H1 (cell line): ENCODE data around the gene EGLN2. TPM values are rescaled to one million over a fixed set of nuclear protein-coding genes. Genes with fewer than 3 reads are reported as not detected.

Experiments used
- CTCF ChIA-PET: fragments of 300-600 bp; sonication (Branson Sonifier 250); formaldehyde crosslinking; loops from one replicate; lab custom pipeline; 2021; ENCODE audit not compliant: partially characterized antibody; lab: Charles Lee
- POLR2A ChIA-PET: fragments of 300-600 bp; sonication (Branson Sonifier 250); formaldehyde crosslinking; loops from one replicate; lab custom pipeline; 2021; ENCODE audit warnings: inconsistent platforms; ENCODE audit not compliant: partially characterized antibody; lab: Charles Lee
- DNase-seq, 2 experiments: peaks; one replicate each; pipeline versions ENCODE4 v3.0.0 to v3.0.0-alpha.2; 2010 to 2022; ENCODE audit warnings: low spot score in 2 of 2, low read depth in 1 of 2, mixed read lengths in 1 of 2
- FAIRE-seq: peaks from 2 replicates; lab custom pipeline; 2011; peaks lifted over from hg19 to GRCh38; lab: Jason Lieb, UNC
- H2AFZ ChIP-seq: 2 replicates; pipeline ENCODE4 v1.8.1; 2012; ENCODE audit warnings: low read length, inconsistent platforms
- H2AK5ac ChIP-seq: 2 replicates; pipeline ENCODE4 v1.6.1; 2013; ENCODE audit warnings: low read depth, low read length
- H2BK120ac ChIP-seq: replicated peaks from 2 replicates; pipeline ENCODE3; 2013; ENCODE audit warnings: low read depth, low read length, inconsistent platforms
- H2BK12ac ChIP-seq: 2 replicates; pipeline ENCODE4 v1.6.1; 2013; ENCODE audit warnings: low read depth, low read length
- H2BK15ac ChIP-seq: 2 replicates; pipeline ENCODE4 v1.6.1; 2013; ENCODE audit warnings: low read length
- H2BK20ac ChIP-seq: 2 replicates; pipeline ENCODE4 v1.6.1; 2013; ENCODE audit warnings: low read length
- H2BK5ac ChIP-seq: 2 replicates; pipeline ENCODE4 v1.6.1; 2013; ENCODE audit warnings: low read depth, low read length
- H3K14ac ChIP-seq: 2 replicates; pipeline ENCODE4 v1.6.1; 2013; ENCODE audit warnings: inconsistent platforms; ENCODE audit not compliant: insufficient read length
- H3K18ac ChIP-seq: 2 replicates; pipeline ENCODE4 v1.6.1; 2013; ENCODE audit warnings: low read length; ENCODE audit errors: extremely low read depth
- H3K23ac ChIP-seq: 2 replicates; pipeline ENCODE4 v1.6.1; 2013; ENCODE audit warnings: inconsistent platforms; ENCODE audit not compliant: insufficient read length
- H3K23me2 ChIP-seq: 2 replicates; pipeline ENCODE4 v1.6.1; 2013; ENCODE audit warnings: low read depth, low read length
- H3K27ac ChIP-seq: 2 replicates; pipeline ENCODE4 v1.6.1; 2011; ENCODE audit warnings: low read depth, low read length, inconsistent platforms
- H3K27me3 ChIP-seq, 4 experiments: replicated peaks in 1 of 4; 1 replicate in 1 of 4; 2 replicates in 3 of 4; pipeline versions ENCODE4 v1.6.1 to v1.8.1; 2011 to 2013; ENCODE audit warnings: low read length in 3 of 4, mild to moderate bottlenecking in 3 of 4, inconsistent platforms in 2 of 4, mixed read lengths in 2 of 4, moderate library complexity in 1 of 4; ENCODE audit not compliant: control insufficient read depth in 3 of 4, insufficient read depth in 3 of 4; ENCODE audit errors: extremely low read depth in 1 of 4
- H3K36me3 ChIP-seq, 4 experiments: 2 replicates each; pipeline versions ENCODE4 v1.6.1 to v1.8.1; 2011 to 2013; ENCODE audit warnings: mild to moderate bottlenecking in 4 of 4, low read length in 3 of 4, moderate library complexity in 2 of 4, control low read depth in 1 of 4, inconsistent platforms in 1 of 4; ENCODE audit not compliant: insufficient read depth in 4 of 4, control insufficient read depth in 2 of 4
- H3K4ac ChIP-seq: replicated peaks from 2 replicates; pipeline ENCODE3; 2013; ENCODE audit warnings: low read length, low read depth, mixed read lengths, inconsistent platforms; ENCODE audit not compliant: insufficient read length
- H3K4me1 ChIP-seq, 4 experiments: replicated peaks in 1 of 4; 1 replicate in 1 of 4; 2 replicates in 3 of 4; pipeline versions ENCODE4 v1.6.1 to v1.8.1; 2011 to 2013; ENCODE audit warnings: low read length in 3 of 4, inconsistent platforms in 2 of 4, mixed read lengths in 1 of 4; ENCODE audit not compliant: insufficient read depth in 4 of 4, control insufficient read depth in 3 of 4
- H3K4me2 ChIP-seq, 2 experiments: 2 replicates each; pipeline versions ENCODE4 v1.6.1 to v1.8.1; 2011 to 2013; ENCODE audit warnings: low read depth in 2 of 2, low read length in 2 of 2, control low read depth in 1 of 2, inconsistent platforms in 1 of 2, mild to moderate bottlenecking in 1 of 2; ENCODE audit not compliant: insufficient read depth in 1 of 2
- H3K4me3 ChIP-seq, 4 experiments: fragments of 200-600, 300-600 bp in 1 of 4; sonication (generic), shearing (Covaris generic), sonication (Bioruptor Twin) in 1 of 4; 2 replicates each; pipeline versions ENCODE4 v1.5.1 to v1.8.1; 2011 to 2016; ENCODE audit warnings: low read length in 4 of 4, low read depth in 3 of 4, control low read depth in 2 of 4, inconsistent platforms in 2 of 4, mild to moderate bottlenecking in 2 of 4, mixed read lengths in 1 of 4, moderate library complexity in 1 of 4; ENCODE audit not compliant: insufficient read depth in 2 of 4; ENCODE audit errors: extremely low read depth in 1 of 4
- H3K56ac ChIP-seq: replicated peaks from 2 replicates; pipeline ENCODE3; 2013; ENCODE audit warnings: low read depth, mild to moderate bottlenecking, mixed read lengths, low read length, inconsistent platforms; ENCODE audit not compliant: insufficient read length
- H3K79me1 ChIP-seq: 2 replicates; pipeline ENCODE4 v1.6.1; 2013; ENCODE audit warnings: low read depth, low read length, control low read depth
- H3K79me2 ChIP-seq, 2 experiments: 2 replicates each; pipeline versions ENCODE4 v1.6.1 to v1.8.1; 2012 to 2013; ENCODE audit warnings: low read length in 2 of 2, mild to moderate bottlenecking in 2 of 2, inconsistent platforms in 1 of 2; ENCODE audit not compliant: insufficient read depth in 2 of 2, control insufficient read depth in 1 of 2
- H3K9ac ChIP-seq, 4 experiments: replicated peaks in 1 of 4; 1 replicate in 1 of 4; 2 replicates in 3 of 4; pipeline versions ENCODE4 v1.6.1 to v1.8.1; 2011 to 2013; ENCODE audit warnings: low read depth in 3 of 4, low read length in 3 of 4, control low read depth in 2 of 4, mild to moderate bottlenecking in 2 of 4, moderate library complexity in 2 of 4, inconsistent platforms in 1 of 4; ENCODE audit errors: extremely low read depth in 1 of 4
- H3K9me3 ChIP-seq, 2 experiments: 2 replicates each; pipeline versions ENCODE4 v1.6.1 to v1.8.1; 2012 to 2013; ENCODE audit warnings: mild to moderate bottlenecking in 2 of 2, moderate library complexity in 2 of 2, control low read depth in 1 of 2, inconsistent platforms in 1 of 2, low read depth in 1 of 2, low read length in 1 of 2, mixed read lengths in 1 of 2; ENCODE audit not compliant: insufficient read depth in 2 of 2
- H4K20me1 ChIP-seq, 2 experiments: replicated peaks in 1 of 2; 2 replicates each; pipeline versions ENCODE3 to v1.8.1; 2011 to 2013; ENCODE audit warnings: inconsistent platforms in 2 of 2, low read length in 2 of 2, mild to moderate bottlenecking in 1 of 2; ENCODE audit not compliant: insufficient read depth in 2 of 2, control insufficient read depth in 1 of 2
- H4K5ac ChIP-seq: 2 replicates; pipeline ENCODE4 v1.6.1; 2013; ENCODE audit warnings: low read length, low read depth, mixed read lengths, inconsistent platforms; ENCODE audit not compliant: insufficient read length
- H4K8ac ChIP-seq: 2 replicates; pipeline ENCODE4 v1.8.0; 2013; ENCODE audit warnings: mild to moderate bottlenecking, moderate library complexity, low read length, inconsistent platforms; ENCODE audit not compliant: insufficient read depth; ENCODE audit errors: extremely low read depth
- H4K91ac ChIP-seq: replicated peaks from 2 replicates; pipeline ENCODE3; 2013; ENCODE audit warnings: low read length, mixed read lengths, inconsistent platforms; ENCODE audit not compliant: insufficient read length
- CTBP2 ChIP-seq: IDR thresholded peaks from 2 replicates; pipeline ENCODE4 v1.7.0; 2011; ENCODE audit warnings: borderline replicate concordance, mild to moderate bottlenecking, moderate library complexity, mixed read lengths, low read length; ENCODE audit not compliant: insufficient read depth, insufficient read length
- GABPA ChIP-seq: IDR thresholded peaks from 2 replicates; pipeline ENCODE4 v1.6.1; 2011; ENCODE audit warnings: mild to moderate bottlenecking, low read length, moderate library complexity, borderline replicate concordance; ENCODE audit not compliant: insufficient read depth
- MAX ChIP-seq: IDR thresholded peaks from 2 replicates; pipeline ENCODE4 v1.6.1; 2012; ENCODE audit warnings: inconsistent platforms
- WGBS, 2 experiments: shearing (Covaris generic) in 1 of 2; methylation state at CpG; one replicate each; pipeline versions ENCODE4 v1.1.6 to v1.1.7; 2013 to 2015; ENCODE audit warnings: low lambda C conversion rate in 2 of 2, mixed read lengths in 2 of 2, inconsistent platforms in 1 of 2, low coverage in 1 of 2, missing lambda C conversion rate in 1 of 2; ENCODE audit not compliant: insufficient replicate concordance in 2 of 2, insufficient coverage in 1 of 2, insufficient read length in 1 of 2; ENCODE audit errors: extremely low coverage in 1 of 2, missing lambda C conversion rate in 1 of 2; 5-methylcytosine and 5-hydroxymethylcytosine counted together
- polyA plus RNA-seq, 7 experiments: library from polyadenylated mRNA; depleted of rRNA in 3 of 7; stranded (reverse) in 5 of 7; unstranded in 2 of 7; fragments of >200 nt in 5 of 7; fragments of 200-250 nt in 2 of 7; gene quantifications; 1 replicate in 5 of 7; 2 replicates in 1 of 7; 4 replicates in 1 of 7; pipeline versions ENCODE4 v1.2.1 to v1.2.3, GENCODE V29; 2011 to 2013; ENCODE audit warnings: missing spikeins in 2 of 7, mixed read lengths in 2 of 7
- total RNA-seq: library from RNA; stranded (reverse); fragmentation: NEBNext Ultra II Directional; extraction: Animal tissue kit (Norgen Biotek cat#: 25700); gene quantifications from 2 replicates; pipeline ENCODE4 v1.2.1, GENCODE V29; 2021

The EGLN2 gene
- total and polyA plus RNA-seq, 2 of the 8 experiments (the other 6 are each of a cell fraction or from before 2014, with no cell fraction given): 86.9 to 103 TPM

GRCh38 chr19:40758491-40758890, 40.5 kb upstream of the EGLN2 start:
- no peak overlapping the region for H2BK20ac ChIP-seq
- POLR2A ChIA-PET: interaction anchor here (0.9 to 15.7 kb wide), 5 partner anchors 8 to 43 kb away, joined by 4 to 399 read pairs (median 120); partner anchors contain the start of genes ACTMAP, EGLN2, MIA and RAB4B
- WGBS, 2 experiments: 94% methylated on average over 3 of the region's 3 CpGs; no CpG with 5 or more reads in 1 of the 2 experiments
- H2BK15ac ChIP-seq: no peak overlapping the region
- peaks cover 9% of the 10 kb centered on the region for H3K79me1 ChIP-seq
- no peaks in the 10 kb centered on the region; the same call in 1 of the 2 replicates for H3K23me2 ChIP-seq
- no peak overlapping the region for H2BK120ac ChIP-seq
- CTCF ChIA-PET: interaction anchor here (0.8 to 1.5 kb wide), 2 partner anchors 19 to 48 kb away, joined by 3 to 7 read pairs; partner anchors contain the start of gene RAB4B
- H2AFZ ChIP-seq: no peak overlapping the region
- no peak overlapping the region for H3K23ac ChIP-seq
- no peaks in the 10 kb centered on the region for H3K27me3 ChIP-seq
- DNase-seq (no peak), FAIRE-seq (no peak)
- no peak overlapping the region for H3K18ac ChIP-seq
- no peak overlapping the region for H3K9ac ChIP-seq
- H3K79me2 ChIP-seq: peaks cover 22 to 50% of the 10 kb centered on the region in 2 experiments
- no peaks in the 10 kb centered on the region for H3K9me3 ChIP-seq
- H3K36me3 ChIP-seq: peaks cover 50 to 94% (median 74%) of the 10 kb centered on the region in 4 experiments
- H4K91ac ChIP-seq: no peak overlapping the region
- no peak overlapping the region for H3K4me3 ChIP-seq
- no peak overlapping the region for H4K8ac ChIP-seq
- H3K4ac ChIP-seq: no peak overlapping the region
- H4K5ac ChIP-seq: no peak overlapping the region
- H2AK5ac ChIP-seq: no peak overlapping the region
- H4K20me1 ChIP-seq: peaks cover 28 to 42% of the 10 kb centered on the region in 2 experiments
- no peak overlapping the region for H3K4me2 ChIP-seq
- no peak overlapping the region for H3K56ac ChIP-seq
- H2BK12ac ChIP-seq: no peak overlapping the region
- no peak overlapping the region for H3K14ac ChIP-seq
- H3K27ac ChIP-seq: no peak overlapping the region
- no peak overlapping the region for H2BK5ac ChIP-seq
- no peaks in the 10 kb centered on the region; a peak in 2 of 7 replicates for H3K4me1 ChIP-seq
- no peak for TF ChIP-seq GABPA
- TF ChIP-seq CTBP2: no peak
- no peak for TF ChIP-seq MAX
